Measurements from ENCODE around the gene TUBGCP6. TPM values are rescaled to one million over a fixed set of nuclear protein-coding genes. Genes with fewer than 3 reads are reported as not detected.
"Not testable (repeated sequence)": the region's sequence is repeated elsewhere in the genome, so short reads cannot be mapped to it uniquely, and the experiment has no call there.

Gene TUBGCP6
- total RNA-seq, 4 donors from 2014 or later: 18.7 to 27.4 (median 19.2) TPM

DNA sequence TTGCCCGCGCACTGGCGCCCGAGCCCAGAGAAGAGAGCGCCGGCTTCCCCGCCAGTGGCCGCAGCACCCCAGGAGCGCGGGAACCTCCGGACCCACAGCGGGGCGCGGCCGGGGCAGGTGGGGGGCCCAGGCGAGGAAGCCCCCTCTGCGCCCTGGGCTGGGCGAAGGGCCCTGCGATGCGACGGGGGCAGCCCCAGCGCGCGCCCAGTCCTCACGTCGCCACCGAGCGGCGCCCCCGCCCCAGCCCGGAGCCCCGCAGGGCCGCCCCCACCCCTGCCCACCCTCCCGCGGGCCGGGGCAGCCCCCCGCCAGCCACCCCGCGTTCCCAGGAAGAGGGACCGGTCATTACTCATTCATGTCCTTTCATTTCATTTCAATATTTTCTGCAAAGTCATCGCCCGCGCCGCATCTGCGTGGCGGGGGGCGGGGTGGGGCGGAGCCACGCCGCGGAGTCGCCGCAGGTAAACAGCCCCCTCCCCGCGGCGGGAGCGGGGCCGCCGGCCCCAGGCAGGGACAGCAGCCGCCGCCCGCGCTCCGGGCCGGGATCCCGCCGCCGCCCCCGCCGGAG lies 75.0 kb downstream of the TUBGCP6 start:
- intact Hi-C loops (cut with DNase I; ENCODE audit: low total_unique reads): no loop called here
- no peaks in the 10 kb centered on the region for H3K4me1 ChIP-seq
- H3K9me3 ChIP-seq: no peaks in the 10 kb centered on the region
- in situ Hi-C loops (cut with MboI; ENCODE audit: low sequenced_read_pairs in 4 of 4): no loop called here
- peak overlapping the region in 3 of 4 donors; percentile 40 to 50 (median 42) for H3K4me3 ChIP-seq
- no peak overlapping the region for H3K27ac ChIP-seq
- no peak for ATAC-seq
- H3K36me3 ChIP-seq: no peaks in the 10 kb centered on the region
- no peak for TF ChIP-seq POLR2A (IDR thresholded peaks at IDR 0.05)
- TF ChIP-seq, protein P1, sequence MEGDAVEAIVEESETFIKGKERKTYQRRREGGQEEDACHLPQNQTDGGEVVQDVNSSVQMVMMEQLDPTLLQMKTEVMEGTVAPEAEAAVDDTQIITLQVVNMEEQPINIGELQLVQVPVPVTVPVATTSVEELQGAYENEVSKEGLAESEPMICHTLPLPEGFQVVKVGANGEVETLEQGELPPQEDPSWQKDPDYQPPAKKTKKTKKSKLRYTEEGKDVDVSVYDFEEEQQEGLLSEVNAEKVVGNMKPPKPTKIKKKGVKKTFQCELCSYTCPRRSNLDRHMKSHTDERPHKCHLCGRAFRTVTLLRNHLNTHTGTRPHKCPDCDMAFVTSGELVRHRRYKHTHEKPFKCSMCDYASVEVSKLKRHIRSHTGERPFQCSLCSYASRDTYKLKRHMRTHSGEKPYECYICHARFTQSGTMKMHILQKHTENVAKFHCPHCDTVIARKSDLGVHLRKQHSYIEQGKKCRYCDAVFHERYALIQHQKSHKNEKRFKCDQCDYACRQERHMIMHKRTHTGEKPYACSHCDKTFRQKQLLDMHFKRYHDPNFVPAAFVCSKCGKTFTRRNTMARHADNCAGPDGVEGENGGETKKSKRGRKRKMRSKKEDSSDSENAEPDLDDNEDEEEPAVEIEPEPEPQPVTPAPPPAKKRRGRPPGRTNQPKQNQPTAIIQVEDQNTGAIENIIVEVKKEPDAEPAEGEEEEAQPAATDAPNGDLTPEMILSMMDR (IDR thresholded peaks at IDR 0.05 in 4 of 5, conservative IDR thresholded peaks at IDR 0.05 in 1 of 5): no peak
- H3K27me3 ChIP-seq: peaks cover 18 to 27% (median 24%) of the 10 kb centered on the region in 3 donors
- no peak for DNase-seq

DNA sequence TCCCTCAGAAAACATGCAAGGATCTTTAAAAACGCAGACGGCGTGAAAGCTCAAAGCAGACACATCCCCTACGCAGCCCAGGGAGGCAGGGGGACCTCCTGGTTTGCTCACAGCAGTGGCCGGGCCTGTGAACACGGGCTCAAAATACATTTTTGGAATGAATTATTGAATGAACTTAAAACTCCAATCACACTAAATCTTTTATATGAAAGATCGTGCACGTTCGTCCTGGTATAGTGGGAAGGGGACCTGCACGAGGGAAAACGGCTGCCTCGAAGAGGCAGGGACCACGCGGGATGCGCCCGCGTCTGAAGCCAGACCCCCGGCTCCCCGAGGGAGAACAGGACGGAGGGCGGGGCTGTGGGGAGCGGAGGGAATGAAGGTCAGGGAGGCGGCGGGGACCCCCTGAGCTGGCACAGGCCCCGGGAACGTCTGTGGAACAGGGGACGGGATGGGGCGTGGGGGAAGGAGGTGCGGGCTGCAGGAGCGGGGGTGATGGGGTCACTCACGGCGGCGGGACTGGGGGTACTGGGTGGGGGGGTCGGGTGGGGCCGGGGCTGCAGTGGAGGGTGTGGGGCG lies 75.6 kb downstream of the TUBGCP6 start:
- ATAC-seq: no peak
- Histone ChIP-seq H3K27ac (no peak overlapping the region), H3K9me3 (no peaks in the 10 kb centered on the region), H3K27me3 (peaks cover 18 to 27% (median 24%) of the 10 kb centered on the region in 3 donors), H3K4me1 (no peaks in the 10 kb centered on the region), H3K4me3 (peak overlapping the region in 3 of 4 donors; percentile 40 to 50 (median 42)), H3K36me3 (no peaks in the 10 kb centered on the region)
- no peak for DNase-seq
- TF ChIP-seq POLR2A (IDR thresholded peaks at IDR 0.05): no peak
- intact Hi-C loops (cut with DNase I; ENCODE audit: low total_unique reads): no loop called here
- in situ Hi-C loops (cut with MboI; ENCODE audit: low sequenced_read_pairs in 4 of 4): no loop called here

DNA sequence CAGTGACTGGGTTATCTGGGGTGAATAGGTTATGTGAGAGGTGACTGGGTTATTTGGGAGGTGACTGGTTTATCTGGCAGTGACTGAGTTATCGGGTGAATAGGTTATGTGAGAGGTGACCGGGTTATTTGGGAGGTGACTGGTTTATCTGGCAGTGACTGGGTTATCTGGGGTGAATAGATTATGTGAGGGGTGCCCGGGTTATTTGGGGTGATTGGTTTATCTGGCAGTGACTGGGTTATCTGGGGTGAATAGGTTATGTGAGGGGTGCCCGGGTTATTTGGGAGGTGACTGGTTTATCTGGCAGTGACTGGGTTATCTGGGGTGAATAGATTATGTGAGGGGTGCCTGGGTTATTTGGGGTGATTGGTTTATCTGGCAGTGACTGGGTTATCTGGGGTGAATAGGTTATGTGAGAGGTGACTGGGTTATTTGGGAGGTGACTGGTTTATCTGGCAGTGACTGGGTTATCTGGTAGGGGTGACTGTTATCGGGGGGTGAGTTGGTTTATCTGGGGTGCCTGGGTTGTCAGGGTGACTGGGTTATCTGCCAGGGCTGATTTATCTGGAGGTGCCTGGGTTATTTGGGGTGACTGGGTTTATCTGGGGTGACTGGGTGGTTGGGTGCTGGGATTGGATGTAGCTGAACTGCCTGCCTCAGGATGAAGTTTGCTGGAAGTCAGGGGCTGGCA lies 76.2 kb downstream of the TUBGCP6 start:
- H3K36me3 ChIP-seq; ATAC-seq; in situ Hi-C loops (cut with MboI; ENCODE audit: low sequenced_read_pairs in 4 of 4); H3K9me3 ChIP-seq; H3K4me1 ChIP-seq; intact Hi-C loops (cut with DNase I; ENCODE audit: low total_unique reads); H3K4me3 ChIP-seq; H3K27ac ChIP-seq; DNase-seq: not testable (repeated sequence)
- peaks cover 18 to 27% (median 24%) of the 10 kb centered on the region in 3 donors for H3K27me3 ChIP-seq

DNA sequence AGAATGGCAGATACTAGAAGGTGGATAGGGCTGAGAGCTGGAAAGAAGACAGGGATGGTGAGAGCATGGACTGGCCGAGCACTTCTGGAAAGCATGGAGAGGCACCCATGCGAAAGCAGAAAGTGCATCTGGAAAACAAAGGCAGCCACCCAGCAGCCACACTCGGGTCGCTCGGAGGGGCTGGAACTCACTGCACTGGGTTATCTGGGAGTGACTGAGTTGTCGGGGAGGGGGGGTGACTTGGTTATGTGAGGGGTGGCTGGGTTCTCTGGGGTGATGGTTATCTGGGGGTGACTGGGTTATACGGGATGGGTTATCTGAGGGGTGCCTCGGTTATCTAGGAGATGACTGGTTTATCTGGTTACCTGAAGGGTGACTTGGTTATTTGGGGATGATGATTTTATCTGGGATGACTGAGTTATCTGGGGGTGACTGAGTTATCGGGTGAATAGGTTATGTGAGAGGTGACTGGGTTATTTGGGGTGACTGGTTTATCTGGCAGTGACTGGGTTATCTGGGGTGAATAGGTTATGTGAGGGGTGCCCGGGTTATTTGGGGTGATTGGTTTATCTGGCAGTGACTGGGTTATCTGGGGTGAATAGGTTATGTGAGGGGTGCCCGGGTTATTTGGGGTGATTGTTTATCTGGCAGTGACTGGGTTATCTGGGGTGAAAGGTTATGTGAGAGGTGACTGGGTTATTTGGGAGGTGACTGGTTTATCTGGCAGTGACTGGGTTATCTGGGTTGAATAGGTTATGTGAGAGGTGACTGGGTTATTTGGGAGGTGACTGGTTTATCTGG lies 76.9 kb downstream of the TUBGCP6 start:
- in situ Hi-C loops (cut with MboI; ENCODE audit: low sequenced_read_pairs in 4 of 4): no loop called here
- TF ChIP-seq, protein P1 (IDR thresholded peaks at IDR 0.05 in 4 of 5, conservative IDR thresholded peaks at IDR 0.05 in 1 of 5): no peak
- TF ChIP-seq POLR2A (IDR thresholded peaks at IDR 0.05): no peak

More for the DNA sequence above, 76.9 kb downstream of the TUBGCP6 start:
- Histone ChIP-seq H3K36me3 (no peaks in the 10 kb centered on the region), H3K4me1 (no peaks in the 10 kb centered on the region), H3K27ac (no peak overlapping the region), H3K9me3 (no peaks in the 10 kb centered on the region), H3K4me3 (no peak overlapping the region), H3K27me3 (peaks cover 18 to 27% (median 24%) of the 10 kb centered on the region in 3 donors)
- DNase-seq (no peak), ATAC-seq (no peak)
- intact Hi-C loops (cut with DNase I; ENCODE audit: low total_unique reads): no loop called here

Other genes starting within 250 kb of the TUBGCP6 start
- not detected for gene IL17REL, start 232.3 kb downstream of the TUBGCP6 start, total RNA-seq
- gene TTLL8, start 186.7 kb downstream of the TUBGCP6 start, total RNA-seq: not detected
- under 1 TPM in 1 of 4 donors, not detected in 3; 0.42 TPM for gene MLC1, start 159.6 kb downstream of the TUBGCP6 start, total RNA-seq
- under 1 TPM in 1 of 4 donors, not detected in 3; 0.25 TPM for gene MOV10L1, start 155.0 kb downstream of the TUBGCP6 start, total RNA-seq
- under 1 TPM in 2 of 4 donors, not detected in 2; 0.40 to 0.83 TPM for gene PANX2, start 74.3 kb downstream of the TUBGCP6 start, total RNA-seq
- gene TRABD, start 59.1 kb downstream of the TUBGCP6 start, total RNA-seq: 10 to 100 TPM; 21.4 to 30.3 (median 24.5) TPM
- 10 to 100 TPM; 26.4 to 54.9 (median 34.0) TPM for gene SELENOO, start 44.0 kb downstream of the TUBGCP6 start, total RNA-seq
- 10 to 100 TPM in 2 of 4 donors, 1 to 10 TPM in 2; 4.1 to 24.9 (median 8.6) TPM for gene HDAC10, start 6.2 kb upstream of the TUBGCP6 start, total RNA-seq
- gene MAPK12, start 16.7 kb upstream of the TUBGCP6 start, total RNA-seq: 100 to 1,000 TPM; 126 to 290 (median 219) TPM
- gene MAPK11, start 25.4 kb upstream of the TUBGCP6 start, total RNA-seq: 1 to 10 TPM; 1.8 to 4.2 (median 3.4) TPM
- 10 to 100 TPM in 1 of 4 donors, 1 to 10 TPM in 3; 8.0 to 11.8 (median 9.0) TPM for gene PLXNB2, start 62.6 kb upstream of the TUBGCP6 start, total RNA-seq
- gene DENND6B, start 82.0 kb upstream of the TUBGCP6 start, total RNA-seq: under 1 TPM in 3 of 4 donors, not detected in 1; 0.55 to 0.84 (median 0.68) TPM
- gene PPP6R2, start 98.3 kb upstream of the TUBGCP6 start, total RNA-seq: 10 to 100 TPM; 55.7 to 96.2 (median 74.1) TPM
- 100 to 1,000 TPM in 3 of 4 donors, 10 to 100 TPM in 1; 50.5 to 116 (median 107) TPM for gene SBF1, start 230.0 kb upstream of the TUBGCP6 start, total RNA-seq
- gene ADM2, start 236.5 kb upstream of the TUBGCP6 start, total RNA-seq: under 1 TPM in 1 of 4 donors, not detected in 3; 0.53 TPM
- not detected for gene MIOX, start 241.8 kb upstream of the TUBGCP6 start, total RNA-seq

Data from gastrocnemius medialis (tissue), 4 donors.